NCI-H345 treated with DMSO at 0.1 percent for 48 hours (cell line): ENCODE data around the gene JPH2.
"Not testable (repeated sequence)": the region's sequence is repeated elsewhere in the genome, so short reads cannot be mapped to it uniquely, and the experiment has no call there.

Source experiments
- DNase-seq: peaks from one replicate; lab custom pipeline; 2025; ENCODE audit not compliant: unreplicated experiment; lab: John Stamatoyannopoulos, UW

The JPH2 gene

GRCh38 chr20:44211177-44212039 is 24.4 kb upstream of the JPH2 start:
- DNase-seq: no peak

GRCh38 chr20:44210406-44211176 is 23.6 kb upstream of the JPH2 start, which contains the start of gene OSER1:
OSER1 (minus strand) TSS chr20:44210771; CDS start chr20:44206957, 3,814 bp downstream.
- peak; percentile 97 for DNase-seq

DNA sequence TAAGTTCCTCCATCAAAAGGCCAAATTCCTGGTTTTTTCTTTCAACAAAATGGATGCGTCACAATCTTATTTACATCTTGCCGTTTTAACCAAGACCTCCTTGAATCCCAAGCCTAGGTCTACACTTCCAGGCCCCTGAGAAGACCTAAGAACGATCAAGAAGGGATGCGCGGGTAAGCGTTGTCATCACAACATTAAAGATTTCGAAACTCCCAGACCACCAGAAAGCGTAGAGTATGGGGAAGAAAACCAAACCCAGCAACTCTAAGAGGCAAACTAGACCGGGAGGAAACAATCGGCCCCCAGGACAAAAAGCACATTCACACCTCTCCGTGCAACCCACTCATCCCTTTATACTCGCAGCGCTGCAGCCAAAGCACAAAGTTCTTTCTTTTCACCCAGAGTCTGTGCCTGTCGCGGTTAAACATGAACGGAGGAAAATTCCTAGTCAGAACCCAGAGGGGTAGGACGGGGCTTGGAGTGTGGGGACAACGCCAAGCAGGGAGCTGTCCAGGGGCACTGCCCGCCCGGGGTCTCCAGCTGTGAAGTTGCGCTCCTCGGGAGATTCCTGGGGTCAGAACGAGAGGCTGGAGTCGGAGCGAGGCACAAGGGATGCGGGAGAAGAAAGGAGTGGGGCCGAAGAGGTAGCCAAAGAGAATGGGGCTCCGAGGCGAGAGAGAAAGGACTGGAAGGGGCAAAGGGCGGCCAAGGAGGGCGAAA is 22.9 kb upstream of the JPH2 start:
- no peak for DNase-seq

DNA sequence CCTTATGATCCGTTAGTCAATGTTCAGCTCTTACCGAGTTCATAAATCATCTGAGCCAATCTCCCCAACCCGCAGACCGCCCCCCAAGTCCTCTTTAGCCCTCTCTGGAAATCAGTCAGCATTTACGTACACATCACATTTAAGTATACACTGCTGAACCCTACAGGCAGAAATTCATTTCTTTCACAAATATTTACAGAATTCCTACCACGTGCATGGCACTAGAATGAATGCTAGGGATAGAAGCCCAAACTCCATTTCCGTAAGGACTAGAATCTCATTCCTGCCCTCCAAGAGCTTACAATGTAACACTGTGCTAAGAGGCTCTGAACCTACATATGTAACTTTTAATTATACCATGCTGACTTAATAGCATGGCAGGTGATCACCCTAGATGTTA is 21.8 kb upstream of the JPH2 start:
- no peak for DNase-seq

DNA sequence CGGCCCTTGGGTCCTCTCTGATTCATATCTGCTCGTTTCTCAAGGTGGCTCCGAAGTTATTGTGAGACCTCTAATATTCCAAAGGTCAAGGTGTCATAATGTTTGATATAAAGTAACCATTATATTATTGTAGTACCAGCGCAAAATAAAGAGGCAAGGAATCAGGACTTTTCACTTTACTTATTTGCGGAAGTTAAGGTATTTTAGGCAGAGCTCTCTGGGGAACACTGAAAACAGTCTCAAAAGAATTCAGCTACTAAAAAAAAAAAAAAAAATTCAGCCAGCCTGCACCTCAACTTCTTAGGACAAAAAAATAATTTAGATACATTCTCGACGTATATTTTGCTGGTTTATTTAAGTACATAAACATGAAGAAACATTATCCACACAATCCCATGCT is 21.2 kb upstream of the JPH2 start:
- DNase-seq: no peak

DNA sequence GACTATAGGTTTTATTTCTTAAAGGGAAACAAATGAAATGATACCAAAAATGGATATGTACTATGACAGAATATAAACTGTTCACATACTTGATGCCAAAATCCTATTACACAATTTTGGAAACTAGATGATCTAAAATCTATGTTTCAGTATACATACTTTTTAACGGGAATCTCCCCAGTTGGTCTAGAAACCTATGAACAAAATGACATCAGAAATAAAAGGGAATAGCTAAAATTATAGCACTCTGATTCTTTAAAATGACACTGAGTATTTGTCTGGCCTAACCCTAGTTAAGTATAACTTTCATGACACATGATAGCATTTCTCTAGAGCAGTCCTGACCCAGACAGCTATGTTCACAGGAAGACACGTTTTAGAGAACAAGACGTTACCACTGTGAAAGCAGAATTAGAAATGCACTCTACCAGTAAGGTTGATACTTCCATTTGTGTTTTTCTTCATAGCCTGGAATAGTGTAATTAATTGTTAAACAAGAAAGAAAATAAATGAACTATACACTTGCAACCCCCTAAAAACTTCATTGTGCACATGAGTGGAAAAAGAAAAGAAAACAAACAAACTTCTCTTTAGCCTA is 20.2 kb upstream of the JPH2 start:
- DNase-seq: no peak

DNA sequence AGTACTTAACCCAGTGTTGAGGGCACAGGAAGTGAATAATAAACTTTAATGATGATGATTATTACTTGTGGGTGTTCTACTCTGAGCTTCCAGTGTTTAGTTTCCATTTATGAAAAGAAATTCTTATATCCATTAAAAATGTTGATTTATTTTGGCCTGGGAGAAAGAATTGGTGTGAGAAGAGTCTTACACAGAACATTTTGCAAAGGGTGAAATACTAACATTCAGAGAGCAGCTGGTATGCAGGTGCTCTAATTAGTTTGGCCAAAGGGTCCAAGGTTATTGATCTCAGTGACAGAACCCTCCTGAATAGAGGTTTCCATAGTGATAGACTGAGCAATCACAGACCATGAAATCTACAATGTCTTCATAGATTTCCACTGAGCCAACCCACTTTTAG is 19.1 kb upstream of the JPH2 start:
- DNase-seq: no peak

DNA sequence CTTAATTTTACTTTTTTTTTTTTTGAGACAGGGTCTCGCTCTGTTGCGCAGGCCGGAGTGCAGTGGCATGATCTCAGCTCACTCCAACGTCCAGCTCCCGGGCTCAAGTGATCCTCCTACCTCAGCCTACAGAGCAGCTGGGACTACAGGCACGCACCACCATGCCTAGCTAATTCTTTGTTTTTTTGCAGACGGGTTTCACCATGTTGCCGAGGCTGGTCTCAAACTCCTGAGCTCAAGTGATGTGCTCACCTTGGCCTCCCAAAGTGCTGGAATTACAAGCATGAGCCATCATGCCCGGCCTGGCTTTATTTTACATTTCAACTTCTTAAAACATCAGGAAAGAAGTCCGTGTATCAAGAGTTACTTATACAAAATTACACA is 17.8 kb upstream of the JPH2 start:
- no peak for DNase-seq

DNA sequence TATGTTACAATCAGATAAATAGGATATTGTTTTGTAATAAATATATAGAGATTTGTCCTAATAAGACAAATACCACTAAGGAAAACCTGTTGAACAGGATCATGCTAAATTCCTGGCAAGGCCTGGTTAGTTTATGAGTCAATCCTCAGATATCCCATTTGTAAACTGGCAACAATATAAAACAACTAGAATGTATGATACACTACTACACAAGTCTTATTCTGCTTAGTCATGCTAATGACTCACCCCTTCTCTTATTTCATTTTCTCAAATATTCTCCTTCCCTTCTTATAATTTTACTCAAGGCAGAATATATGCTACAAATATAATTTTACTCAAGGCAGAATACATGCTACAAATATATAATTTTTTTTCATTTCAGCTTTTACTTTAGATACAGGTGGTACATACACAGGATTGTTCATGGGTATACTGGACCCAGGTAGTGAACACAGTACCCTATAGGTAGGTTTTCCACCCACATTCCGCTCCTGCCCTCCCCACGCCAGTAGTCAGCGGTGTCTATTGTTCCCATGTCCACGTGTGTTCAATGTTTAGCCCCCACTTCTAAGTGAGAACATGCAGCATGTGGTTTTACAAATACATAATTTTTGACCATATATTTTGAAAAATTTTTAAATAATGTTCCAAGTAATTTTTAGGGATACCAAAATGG is 17.3 kb upstream of the JPH2 start:
- DNase-seq: no peak

DNA sequence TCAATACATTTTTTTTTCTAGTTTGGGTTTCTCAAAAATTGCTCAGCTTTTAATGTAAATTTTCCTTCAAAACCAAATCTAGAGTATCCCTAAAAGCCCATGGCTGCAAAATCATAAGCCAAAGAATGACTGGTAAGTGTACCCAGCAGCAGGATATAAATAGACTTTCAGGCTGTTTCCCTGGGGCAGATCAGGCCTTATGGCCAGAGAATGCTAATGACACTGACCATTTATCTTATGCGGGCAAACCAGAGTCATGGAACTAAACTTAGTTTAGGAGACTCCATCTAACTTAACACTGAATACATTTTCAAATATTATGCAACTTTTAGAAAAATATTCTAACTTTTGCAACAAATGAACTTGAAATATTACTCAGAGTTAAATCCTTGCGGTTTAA is 16.2 kb upstream of the JPH2 start:
- DNase-seq: no peak

DNA sequence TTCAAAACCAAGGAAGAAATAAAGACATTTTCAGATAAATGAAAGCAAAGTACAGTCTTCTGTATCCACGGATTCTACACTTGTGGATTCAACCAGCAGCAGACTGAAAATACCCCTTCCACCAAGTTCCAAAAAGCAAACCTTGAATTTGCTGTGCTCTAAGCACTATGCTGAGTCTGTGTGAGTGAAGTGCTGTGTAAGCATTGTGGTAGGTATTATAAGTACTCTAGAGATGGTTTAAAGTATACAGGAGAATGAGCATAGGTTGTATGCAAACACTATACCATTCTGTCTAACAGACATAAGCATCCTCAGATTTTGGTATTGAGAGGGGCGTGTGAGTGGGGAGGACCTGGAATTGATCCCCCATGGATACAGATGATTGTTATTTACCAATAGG is 14.0 kb upstream of the JPH2 start:
- DNase-seq: no peak

GRCh38 chr20:44200371-44200770 is 13.4 kb upstream of the JPH2 start:
- no peak for DNase-seq

DNA sequence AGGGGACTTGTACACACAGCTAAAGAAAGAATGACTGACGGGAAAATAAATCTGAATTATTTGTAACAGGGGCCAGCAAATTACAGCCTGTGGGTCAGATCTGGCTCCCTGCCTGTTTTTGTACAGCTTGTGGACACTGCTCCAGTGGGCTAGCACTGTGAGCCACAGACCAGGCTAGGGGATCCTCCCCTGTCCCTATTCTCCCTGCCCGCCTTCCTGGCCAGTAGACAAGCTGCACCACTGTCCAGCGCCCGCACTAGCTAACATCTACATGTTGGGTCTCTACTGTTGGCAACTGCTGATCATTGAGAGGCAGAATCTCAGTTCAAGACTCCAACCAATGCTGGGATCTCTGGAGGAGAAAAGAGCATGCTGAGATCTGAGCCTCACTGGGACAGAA is 12.9 kb upstream of the JPH2 start:
- DNase-seq: no peak

DNA sequence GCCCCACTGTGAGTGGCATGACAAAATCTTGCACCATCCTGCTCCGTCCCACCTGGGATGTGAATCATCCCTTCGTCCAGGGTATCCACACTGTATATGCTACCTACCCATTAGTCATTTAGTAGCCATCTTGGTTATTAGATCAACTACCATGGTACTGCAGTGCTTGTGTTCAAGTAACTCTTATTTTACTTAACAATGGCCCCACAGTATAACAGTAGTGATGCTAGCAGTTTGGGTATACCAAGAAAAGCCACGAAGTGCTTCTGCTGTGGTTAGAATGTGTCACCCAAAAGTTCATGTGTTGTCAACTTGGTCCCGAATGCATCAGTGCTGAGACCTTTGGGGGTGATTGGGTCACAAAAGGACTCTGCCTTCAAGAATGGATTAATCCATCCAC is 11.9 kb upstream of the JPH2 start:
- DNase-seq: no peak

- DNase-seq: no peak
Measured at GRCh38 chr20:44196271-44196670, 9.3 kb upstream of the JPH2 start.

- DNase-seq: no peak
Measured at GRCh38 chr20:44195605-44196004, 8.6 kb upstream of the JPH2 start.

GRCh38 chr20:44193801-44194200 is 6.8 kb upstream of the JPH2 start:
- DNase-seq: no peak

DNA sequence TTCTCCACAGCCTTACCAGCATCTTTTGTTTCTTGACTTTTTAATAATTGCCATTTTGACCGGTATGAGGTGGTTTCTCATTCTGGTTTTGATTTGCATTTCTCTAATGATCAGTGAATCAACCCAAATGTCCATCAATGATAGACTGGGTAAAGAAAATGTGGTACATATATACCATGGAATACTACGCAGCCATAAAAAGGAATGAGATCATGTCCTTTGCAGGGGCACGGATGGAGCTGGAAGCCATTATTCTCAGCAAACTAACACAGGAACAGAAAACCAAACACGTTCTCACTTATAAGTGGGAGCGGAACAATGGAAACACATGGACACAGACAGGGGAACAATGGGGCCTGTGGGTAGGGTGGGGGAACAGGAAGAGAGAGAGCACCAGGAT is 4.7 kb upstream of the JPH2 start:
- DNase-seq: not testable (repeated sequence)

DNA sequence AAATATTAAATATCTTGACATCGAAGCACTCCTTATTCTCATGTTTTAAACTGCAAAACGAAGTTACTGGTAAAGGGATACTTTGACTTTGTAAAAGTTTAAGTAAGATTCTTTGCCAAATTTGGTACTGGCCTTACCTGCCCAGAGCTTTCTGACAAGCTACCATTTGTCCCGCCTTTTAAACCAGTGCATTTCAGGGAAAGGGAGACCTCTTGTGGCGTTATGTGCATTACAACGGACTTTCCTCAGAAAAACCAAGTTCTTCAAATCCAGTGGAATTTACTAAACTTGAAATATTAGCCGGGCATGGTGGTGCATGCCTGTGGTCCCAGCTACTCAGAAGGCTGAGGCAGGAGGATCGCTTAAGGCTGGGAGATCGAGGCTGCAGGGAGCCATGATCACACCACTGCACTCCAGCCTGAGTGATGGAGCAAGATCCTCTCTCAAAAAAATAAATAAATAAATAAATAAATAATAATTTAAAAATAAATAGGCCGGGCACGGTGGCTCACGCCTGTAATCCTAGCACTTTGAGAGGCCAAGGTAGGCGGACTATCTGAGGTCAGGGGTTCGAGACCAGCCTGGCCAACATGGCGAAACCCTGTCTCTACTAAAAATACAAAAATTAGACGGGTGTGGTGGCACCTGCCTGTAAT is 3.3 kb upstream of the JPH2 start:
- peak; percentile 45 for DNase-seq

GRCh38 chr20:44188752-44189151 is 1.8 kb upstream of the JPH2 start:
- DNase-seq: no peak
